ENCODE results near the gene SERINC1.

Gene SERINC1

DNA sequence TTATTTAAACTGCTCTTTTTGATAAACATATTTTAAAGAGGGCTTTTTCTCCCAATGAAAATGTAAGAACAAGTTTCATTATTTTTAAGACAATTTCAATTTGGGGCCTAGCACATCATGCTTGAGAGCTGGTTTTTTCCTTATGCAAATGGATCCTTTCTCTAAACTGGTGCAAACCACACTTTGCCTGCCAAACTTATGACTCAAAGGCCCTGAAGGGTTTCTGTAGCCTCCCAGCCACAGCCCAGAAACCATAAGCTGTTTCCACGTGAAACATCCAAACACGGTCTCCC, 72.6 kb downstream of the SERINC1 start:
- in situ Hi-C loops (cut with HindIII; ENCODE audit: low sequenced_read_pairs), result no loop called here

DNA sequence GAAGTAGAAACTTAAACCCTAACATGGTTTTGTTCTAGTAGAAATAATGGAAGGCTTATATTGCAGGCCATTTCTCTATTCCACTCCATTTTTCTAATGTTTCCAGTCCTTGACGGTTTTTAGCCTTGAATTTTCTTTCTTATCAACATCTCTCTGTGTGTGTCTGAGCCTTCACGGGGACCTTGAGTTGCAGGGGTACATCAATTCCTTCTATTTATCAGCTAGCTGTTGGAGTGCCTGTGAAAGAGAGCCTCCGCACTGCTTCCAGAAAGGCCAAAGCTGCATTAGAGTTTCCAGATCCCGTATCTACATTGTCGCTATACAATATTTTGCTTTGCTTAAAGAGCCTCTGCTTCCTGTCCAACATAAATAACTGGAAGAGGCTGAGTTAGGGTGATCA, 77.6 kb downstream of the SERINC1 start:
- in situ Hi-C loops (cut with HindIII; ENCODE audit: low sequenced_read_pairs), result no loop called here

DNA sequence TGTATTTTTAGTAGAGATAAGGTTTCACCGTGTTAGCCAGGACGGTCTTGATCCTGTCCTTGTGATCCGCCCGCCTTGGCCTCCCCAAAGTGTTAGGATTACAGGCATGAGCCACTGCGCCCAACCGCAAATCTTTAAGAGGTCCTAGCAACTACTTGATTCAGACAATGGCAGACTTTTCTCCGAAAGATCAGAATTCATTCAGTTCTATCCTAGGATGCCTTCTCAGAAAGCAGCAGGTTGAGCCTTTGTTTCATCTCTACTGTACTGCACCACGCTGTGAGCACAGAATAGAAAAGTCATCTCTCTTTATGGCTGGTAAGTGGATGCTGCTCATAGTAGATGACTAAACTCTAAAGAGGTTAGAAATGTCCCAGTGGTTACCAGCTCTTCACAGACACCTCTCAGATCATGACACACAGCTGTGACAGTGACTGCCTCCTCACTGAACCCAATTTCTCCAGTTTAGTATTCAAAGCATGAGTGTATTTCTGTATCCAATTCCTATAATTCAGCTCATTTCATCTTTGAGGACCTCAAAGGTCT, 78.2 kb downstream of the SERINC1 start:
- in situ Hi-C loops (cut with HindIII; ENCODE audit: low sequenced_read_pairs), result no loop called here

All from DLD1 (cell line).